IPS-11a (cell line): ENCODE data around the gene BCAP31.
"Not testable (repeated sequence)": the region's sequence is repeated elsewhere in the genome, so short reads cannot be mapped to it uniquely, and the experiment has no call there.

Source experiments
- H3K4me3 ChIP-seq: one replicate; pipeline ENCODE4 v1.5.1; 2013; ENCODE audit warnings: low read depth, low read length, control low read depth

The BCAP31 gene

DNA sequence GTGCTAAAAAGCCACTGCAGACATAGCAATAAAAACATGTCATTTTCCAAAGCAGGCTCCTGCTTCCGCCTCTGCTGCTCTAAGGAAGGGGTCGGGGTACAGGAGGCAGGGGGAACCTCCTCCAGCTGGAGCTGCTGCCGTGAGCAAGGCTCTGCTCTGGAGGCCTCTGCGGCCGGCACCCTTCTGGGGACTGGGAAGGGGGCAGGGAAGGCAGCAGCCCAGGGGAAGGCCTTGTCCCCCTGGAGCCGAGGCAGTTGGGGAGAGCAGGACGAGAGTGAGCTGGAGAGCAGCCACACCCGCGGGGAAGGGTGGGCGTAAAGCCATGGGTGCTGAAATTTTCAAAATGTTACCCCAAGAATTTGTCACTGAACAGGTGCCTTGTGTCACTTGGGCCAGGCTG lies 27.6 kb downstream of the BCAP31 start:
- not testable (repeated sequence) for H3K4me3 ChIP-seq

DNA sequence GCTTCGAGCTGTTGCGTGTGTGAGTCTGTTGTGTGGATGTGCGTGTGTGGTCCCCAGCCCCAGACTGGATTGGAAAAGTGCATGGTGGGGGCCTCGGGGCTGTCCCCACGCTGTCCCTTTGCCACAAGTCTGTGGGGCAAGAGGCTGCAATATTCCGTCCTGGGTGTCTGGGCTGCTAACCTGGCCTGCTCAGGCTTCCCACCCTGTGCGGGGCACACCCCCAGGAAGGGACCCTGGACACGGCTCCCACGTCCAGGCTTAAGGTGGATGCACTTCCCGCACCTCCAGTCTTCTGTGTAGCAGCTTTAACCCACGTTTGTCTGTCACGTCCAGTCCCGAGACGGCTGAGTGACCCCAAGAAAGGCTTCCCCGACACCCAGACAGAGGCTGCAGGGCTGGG lies 28.1 kb downstream of the BCAP31 start:
- no peak overlapping the region for H3K4me3 ChIP-seq

DNA sequence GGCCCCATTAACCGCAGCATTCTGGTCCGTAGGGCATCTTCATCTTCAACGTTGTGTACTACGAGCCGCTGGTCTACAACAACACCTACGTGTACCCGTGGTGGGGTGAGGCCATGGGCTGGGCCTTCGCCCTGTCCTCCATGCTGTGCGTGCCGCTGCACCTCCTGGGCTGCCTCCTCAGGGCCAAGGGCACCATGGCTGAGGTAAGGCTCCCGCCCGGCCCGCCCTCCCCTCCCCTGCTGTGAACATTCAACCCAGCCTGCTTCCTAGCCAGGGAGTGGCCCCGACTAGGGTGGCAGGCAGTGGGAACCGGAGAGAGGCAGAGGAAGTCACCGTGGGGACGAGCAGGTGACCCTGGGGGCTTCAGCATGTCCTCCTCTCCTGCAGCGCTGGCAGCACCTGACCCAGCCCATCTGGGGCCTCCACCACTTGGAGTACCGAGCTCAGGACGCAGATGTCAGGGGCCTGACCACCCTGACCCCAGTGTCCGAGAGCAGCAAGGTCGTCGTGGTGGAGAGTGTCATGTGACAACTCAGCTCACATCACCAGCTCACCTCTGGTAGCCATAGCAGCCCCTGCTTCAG lies 29.4 kb downstream of the BCAP31 start:
- H3K4me3 ChIP-seq = no peak overlapping the region

DNA sequence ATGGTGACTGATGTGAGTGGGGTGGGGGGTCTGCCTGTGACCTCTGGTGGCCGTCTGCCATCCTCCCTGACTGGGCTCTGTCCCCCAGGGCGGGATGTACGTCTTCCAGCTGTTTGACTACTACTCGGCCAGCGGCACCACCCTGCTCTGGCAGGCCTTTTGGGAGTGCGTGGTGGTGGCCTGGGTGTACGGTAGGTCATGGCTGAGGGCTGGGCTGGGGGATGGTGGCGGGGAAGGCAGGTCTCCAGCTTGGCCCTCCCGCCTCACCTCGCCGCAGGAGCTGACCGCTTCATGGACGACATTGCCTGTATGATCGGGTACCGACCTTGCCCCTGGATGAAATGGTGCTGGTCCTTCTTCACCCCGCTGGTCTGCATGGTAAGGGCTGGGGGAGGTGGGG lies 29.9 kb downstream of the BCAP31 start:
- not testable (repeated sequence) for H3K4me3 ChIP-seq

DNA sequence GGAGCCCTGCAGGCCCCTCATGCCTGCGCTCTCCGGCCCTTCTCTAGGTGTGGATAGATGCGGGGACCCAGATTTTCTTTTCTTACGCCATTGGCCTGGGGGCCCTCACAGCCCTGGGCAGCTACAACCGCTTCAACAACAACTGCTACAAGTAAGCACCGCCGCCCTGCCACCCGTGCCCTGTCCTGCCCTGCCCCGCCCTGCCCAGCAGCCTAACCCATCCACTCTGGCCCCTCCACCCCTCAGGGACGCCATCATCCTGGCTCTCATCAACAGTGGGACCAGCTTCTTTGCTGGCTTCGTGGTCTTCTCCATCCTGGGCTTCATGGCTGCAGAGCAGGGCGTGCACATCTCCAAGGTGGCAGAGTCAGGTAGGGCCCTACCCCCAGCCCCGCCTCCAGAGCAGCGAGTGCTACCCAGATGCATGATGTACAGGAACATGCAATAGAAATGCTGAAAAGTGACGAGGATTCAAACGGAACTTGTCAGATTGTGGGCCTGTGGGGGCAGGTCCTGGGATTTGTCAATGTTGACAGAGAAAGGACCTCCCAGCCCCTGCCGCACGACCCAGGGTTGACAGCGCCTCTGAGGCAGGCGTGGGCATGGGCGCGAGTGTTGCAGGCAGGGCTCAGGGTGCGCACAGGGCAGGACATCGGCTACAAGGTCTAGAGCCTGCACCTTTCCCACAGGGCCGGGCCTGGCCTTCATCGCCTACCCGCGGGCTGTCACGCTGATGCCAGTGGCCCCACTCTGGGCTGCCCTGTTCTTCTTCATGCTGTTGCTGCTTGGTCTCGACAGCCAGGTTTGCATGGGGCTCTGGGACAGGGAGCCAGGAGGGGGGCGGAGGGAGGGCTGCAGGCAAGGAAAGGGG lies 30.7 kb downstream of the BCAP31 start:
- H3K4me3 ChIP-seq = no peak overlapping the region

DNA sequence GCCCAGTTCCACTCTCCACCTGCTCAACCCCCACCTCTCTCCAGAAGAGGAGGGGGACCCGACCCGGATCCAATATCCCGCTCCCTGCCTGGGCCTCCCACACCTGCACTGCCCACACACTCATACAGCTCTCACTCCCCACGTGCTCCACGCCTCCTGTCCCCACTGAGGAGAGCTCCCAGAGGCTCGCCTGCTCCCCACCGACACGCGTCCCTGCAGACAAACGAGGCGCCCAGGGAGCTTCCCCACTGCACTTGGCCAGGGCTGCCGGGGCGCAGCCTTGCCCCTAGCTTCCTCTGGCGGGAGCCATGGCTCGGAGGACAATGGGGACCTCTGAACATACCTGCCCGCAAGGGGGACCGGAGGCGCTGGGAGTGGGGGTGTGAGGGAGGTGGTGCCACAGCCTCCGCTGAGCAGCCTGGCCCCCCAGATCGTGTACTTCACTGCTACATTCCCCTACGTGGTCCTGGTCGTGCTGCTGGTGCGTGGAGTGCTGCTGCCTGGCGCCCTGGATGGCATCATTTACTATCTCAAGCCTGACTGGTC lies 31.5 kb downstream of the BCAP31 start:
- H3K4me3 ChIP-seq = no peak overlapping the region

DNA sequence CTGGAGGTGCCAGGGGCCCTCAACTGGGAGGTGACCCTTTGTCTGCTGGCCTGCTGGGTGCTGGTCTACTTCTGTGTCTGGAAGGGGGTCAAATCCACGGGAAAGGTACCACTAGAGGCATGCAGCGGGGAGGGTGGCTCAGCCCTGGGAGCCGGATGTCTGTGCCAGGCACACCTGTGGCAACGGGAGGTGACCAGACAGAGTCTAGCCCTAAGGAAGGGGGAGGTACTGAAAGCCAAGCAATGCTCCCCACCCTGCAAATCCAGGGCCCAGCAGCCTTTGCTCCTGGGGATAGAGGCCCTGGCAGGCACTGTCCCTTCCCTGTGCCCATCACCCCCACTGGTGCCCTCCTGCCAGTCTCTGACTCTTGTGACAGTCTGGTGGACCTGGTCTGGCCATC lies 32.2 kb downstream of the BCAP31 start:
- no peak overlapping the region for H3K4me3 ChIP-seq

DNA sequence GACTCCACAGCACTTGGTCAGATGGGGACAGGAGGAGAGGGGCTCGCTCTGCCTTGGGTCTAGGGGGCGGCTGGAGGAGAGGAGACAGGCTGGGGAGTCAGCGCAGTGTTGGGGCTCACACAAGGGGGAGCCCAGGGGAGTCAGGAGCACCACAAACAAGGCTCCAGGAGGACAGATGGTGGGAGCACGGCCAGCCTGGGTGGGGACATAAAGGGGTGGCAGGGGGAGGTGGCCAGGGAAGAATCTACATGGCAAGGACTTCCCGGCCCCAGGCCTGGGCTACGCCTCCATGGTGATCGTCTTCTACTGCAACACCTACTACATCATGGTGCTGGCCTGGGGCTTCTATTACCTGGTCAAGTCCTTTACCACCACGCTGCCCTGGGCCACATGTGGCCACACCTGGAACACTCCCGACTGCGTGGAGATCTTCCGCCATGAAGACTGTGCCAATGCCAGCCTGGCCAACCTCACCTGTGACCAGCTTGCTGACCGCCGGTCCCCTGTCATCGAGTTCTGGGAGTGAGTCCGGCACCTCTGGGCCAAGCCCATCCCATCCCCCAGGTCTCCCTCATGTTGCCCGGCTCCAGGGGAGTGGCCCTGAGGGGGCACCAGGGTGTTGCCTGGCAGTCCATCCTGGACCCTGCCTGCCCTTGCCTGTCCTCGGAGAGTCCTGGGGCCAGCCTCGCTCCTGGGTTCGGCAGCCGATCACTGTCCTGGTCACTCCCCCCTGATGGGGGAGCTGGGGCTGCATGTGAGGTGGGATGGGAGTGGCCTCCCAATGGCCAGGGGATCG lies 33.0 kb downstream of the BCAP31 start:
- H3K4me3 ChIP-seq = not testable (repeated sequence)

DNA sequence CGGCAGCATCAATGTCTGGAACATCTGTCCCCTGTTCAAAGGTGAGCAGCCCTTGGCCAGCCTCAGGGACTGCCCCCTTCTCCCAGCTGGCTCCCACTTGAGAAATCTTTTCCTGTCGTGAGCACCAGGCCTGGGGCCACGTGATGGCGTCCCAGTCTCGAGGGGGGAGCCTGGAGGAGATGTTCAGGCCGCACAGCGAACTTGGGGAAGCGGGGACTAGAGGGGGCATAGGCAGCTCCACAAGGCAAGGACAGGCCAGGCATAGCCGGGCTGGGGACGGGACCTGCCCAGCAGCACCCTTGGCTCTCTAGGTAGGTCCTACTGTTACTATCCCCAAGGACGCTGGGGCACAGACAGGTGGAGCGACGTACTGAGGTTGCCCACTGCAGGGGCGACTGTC lies 33.7 kb downstream of the BCAP31 start:
- no peak overlapping the region for H3K4me3 ChIP-seq

DNA sequence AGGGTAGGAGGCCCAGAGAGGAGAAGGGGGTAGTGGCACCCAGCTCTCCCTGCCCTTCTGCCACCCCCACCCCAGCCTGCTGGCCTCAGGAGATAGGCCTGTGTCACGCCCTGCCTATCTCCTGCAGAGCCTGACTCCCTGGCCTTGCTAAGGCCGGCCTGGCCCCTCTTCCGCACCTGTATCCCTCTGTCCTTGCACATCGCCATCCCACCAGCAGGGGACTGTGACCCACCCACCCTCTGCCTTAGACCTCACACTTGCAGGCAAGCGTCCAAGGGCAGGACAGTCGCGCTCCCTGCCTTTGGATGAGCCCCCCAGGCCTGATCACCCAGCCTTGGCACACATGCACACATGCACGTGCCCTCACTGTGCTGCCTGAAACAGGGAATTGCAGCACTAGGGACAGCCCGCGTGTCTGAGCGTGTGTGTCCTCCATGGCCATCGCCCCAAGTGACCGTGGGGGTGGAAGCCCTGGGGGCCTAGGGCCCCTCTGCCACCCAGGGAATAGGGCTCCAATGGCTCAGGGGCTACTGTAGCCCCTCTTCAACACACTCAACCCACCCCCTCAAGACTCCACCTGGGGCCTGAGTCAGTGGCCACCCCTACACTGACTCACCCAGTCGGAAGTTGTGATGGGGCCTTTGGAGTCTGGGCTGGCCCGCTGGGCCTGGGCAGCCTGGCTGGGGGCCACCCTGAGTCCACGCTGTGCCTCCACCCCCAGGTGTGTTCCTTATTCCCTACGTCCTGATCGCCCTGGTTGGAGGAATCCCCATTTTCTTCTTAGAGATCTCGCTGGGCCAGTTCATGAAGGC lies 34.3 kb downstream of the BCAP31 start:
- peak overlapping the region; percentile 24 for H3K4me3 ChIP-seq

DNA sequence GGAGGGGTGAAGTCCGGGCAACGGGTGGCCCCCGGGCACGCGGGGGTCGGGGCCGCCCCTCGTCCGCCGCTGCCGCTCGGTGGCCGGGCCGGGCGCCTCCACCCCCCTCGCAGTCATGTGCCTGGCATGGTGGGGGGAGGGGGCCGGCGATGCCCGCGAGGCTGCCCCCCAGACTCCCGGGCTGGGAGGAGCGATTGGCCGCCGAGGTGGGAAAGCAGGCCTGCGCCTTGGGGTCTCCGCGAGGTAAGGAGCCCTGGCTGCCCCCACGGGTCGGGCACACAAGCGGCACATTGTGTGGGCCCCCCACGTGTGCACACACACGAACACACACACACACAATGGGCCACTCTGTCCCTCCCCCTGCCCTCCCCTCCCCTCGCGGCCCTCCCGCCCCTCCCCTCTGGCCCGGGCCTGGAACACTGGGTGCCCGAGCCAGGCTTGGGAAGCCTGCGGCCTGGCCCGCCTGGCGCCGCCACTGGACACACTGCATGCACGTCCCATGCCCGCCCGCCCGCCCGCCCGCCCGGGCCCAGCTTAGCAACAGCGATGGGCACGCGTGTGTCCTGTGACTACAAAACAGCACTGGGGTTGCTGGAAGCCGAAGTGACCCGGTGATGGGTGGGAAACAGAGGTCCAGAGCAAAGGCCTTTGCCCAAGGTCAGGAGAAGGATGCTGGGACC lies 35.1 kb downstream of the BCAP31 start:
- peak overlapping the region; percentile 24 for H3K4me3 ChIP-seq

DNA sequence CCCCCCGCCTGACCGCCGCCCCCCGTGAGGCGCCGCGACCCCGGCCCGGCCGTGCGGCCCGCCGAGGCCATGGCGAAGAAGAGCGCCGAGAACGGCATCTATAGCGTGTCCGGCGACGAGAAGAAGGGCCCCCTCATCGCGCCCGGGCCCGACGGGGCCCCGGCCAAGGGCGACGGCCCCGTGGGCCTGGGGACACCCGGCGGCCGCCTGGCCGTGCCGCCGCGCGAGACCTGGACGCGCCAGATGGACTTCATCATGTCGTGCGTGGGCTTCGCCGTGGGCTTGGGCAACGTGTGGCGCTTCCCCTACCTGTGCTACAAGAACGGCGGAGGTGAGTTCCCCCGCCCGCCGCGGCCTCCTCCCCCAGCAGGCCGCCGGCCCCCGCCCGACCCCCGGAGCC lies 35.7 kb downstream of the BCAP31 start:
- peak overlapping the region; percentile 48 for H3K4me3 ChIP-seq

DNA sequence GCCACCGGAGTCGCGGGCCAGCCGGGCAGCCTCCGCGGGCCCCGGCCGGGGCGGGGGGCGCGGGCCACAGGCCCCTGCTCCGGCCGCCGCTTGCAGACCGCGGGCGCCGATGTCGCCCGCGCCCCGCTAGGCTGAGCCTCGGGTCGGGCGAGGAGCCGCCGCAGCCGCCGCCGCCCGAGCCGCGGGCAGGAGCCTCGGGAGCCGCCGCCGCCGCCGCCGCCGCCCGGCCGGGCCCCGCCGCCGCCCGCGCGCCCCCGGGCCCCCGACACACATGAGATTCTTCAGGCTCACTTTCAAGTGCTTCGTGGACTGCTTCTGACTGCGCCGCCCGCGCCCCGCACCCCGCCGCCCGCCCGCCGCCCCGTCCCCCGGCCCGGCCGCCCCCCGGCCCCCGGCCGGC lies 36.1 kb downstream of the BCAP31 start:
- H3K4me3 ChIP-seq = no peak overlapping the region

DNA sequence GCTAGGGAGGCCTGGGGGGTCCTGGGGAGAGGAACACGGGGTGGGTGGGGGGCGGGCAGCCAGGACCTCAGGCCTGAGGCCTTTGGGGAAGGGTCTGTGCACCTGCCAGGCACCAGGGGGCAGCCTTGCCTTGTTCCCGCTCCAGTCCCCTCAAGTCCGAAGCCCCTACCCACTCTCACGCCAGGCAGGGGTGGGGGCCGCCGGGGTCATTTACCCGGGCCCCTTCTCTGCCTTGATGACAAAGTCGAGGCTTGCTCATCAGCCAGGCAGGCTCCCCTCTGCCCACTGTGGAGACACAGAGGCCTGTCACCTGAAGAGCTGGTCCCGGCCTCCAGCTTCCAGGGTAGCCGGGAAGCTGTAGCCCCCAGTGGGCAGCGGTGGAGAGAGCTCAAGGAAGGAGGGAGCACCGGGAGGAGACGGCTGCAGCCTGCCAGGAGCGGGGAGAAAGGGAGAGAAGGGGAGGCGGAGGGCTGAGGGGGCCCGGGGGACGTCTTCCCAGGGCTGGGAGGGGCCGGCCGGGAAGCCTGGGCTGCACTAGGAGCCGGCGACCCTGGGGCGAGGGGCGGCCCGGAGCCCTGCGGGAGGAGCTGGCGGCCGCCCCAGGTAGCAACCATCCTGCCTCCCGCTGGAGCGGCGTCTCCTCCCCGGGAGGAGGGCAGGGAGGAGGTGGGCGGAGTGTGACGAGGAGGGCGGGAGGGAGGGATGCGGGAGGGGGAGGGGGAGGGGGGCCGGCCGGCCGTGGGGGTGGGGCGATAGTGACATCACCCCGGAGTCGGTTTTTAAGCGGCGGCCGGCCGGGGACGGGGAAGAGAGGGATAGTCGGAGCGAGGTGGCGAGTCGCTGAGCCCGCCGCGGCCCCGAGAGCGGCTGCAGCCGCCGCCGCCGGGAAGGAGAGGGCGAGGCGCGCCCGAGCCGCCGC lies 36.8 kb downstream of the BCAP31 start, which contains the start of gene SLC6A8:
Gene SLC6A8, plus strand, starts transcription at position 806 of the 919 bp plus-strand sequence. CDS start 649 bp downstream, outside the sequence.
- H3K4me3 ChIP-seq = peak within 1 kb of the TSS; percentile 48

DNA sequence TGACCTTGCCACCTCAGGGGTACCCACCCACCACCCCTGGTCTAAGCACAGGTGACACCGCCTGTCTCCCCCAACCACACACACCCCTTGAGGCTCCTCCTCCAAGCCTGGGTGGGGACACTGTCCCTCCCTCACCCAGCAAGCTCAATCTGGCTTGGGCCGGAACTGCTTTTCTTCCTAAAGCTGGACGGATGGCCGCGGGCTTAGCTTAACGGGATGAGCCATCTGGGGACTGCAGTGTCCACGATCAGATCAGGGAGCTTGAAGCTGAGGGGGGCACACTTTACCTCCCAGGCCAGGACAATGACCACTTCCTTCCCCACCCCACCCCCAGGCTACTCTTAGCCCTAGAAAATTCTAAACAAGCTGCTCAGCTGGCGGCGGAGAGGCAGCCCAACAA lies 37.5 kb downstream of the BCAP31 start:
- H3K4me3 ChIP-seq = no peak overlapping the region

DNA sequence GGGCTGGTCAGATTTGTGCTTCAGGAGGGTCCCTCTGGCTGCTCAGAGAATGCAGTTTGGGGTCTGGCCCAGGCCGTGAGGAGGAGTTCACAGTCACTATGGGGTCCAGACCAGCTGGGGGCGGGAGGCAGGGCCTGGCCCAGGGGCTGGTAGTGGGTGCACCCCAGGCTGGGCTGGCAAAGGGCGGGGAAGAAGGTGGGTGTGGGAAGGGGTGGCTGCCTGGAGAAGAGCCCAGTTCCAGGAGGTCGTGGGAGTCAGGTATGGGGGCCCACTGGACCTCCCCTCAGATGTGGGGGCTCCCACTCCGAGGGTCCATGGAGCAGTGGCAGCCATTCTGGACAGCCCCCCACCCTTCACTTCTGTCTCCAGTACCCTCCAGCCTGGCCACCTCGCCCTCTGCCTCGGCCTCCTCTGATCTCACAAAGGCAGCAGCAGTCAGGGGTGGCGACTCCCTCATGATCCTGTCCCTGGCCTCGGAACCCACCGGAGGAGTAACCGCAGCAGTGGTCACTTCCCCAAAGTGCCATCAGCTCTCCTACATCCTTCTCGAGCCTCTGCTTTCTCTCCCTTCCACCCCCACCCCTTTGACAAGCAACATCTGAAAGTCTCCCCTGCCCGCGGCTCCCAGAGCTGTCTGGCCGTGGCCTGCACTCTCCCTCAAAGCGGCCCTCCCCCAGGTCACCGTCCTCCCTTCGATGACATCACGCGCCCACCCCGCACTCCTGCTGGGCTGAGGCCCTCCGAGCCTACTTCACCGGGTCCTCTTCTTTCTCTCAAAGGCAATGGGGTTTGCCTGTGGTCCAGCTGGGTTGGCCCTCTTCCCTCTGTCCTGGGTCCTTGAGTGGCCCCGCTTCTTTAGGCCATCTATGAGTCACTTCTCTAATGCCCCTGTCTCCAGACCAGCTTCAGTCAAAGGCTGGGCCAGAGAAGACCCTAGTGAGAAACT lies 38.2 kb downstream of the BCAP31 start:
- H3K4me3 ChIP-seq = no peak overlapping the region

DNA sequence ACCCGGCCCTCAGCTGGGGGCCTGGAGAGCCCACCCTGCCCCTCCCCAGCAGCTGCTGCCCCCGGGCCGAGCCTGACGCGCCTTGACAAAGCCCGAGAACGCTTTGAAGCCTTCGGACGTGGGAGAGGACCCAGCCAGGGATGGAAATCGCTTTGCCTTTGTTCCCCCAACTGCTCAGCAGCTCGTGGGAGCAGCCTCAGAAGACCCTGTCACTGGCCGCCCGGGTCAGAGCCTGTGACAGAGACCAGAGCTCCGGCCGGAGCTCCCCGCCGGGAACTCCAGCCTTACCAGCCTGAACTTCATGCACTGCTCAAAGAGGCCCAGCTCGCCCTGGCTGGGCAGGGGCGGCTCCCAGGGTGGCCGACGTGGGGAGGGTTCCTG lies 39.0 kb downstream of the BCAP31 start:
- H3K4me3 ChIP-seq = no peak overlapping the region
